DMS153 treated with DMSO at 0.1 percent for 48 hours (cell line): ENCODE measurements around the gene KCNIP3.

Experiments
- DNase-seq: peaks from one replicate; lab custom pipeline; 2025; ENCODE audit not compliant: unreplicated experiment; lab: John Stamatoyannopoulos, UW

KCNIP3 gene

GRCh38 chr2:95274291-95275150 lies 22.6 kb upstream of the KCNIP3 start, which contains the start of gene PROM2:
PROM2 (plus strand) TSS chr2:95274449; CDS start chr2:95274586, 137 bp downstream.
- DNase-seq, result peak; percentile 14

- DNase-seq, result no peak
Observed at GRCh38 chr2:95275151-95275515, 22.0 kb upstream of the KCNIP3 start.

GRCh38 chr2:95275601-95276243 lies 21.4 kb upstream of the KCNIP3 start:
- DNase-seq, result no peak

GRCh38 chr2:95276244-95276887 lies 20.8 kb upstream of the KCNIP3 start:
- DNase-seq, result no peak

GRCh38 chr2:95276888-95277245 lies 20.3 kb upstream of the KCNIP3 start:
- no peak for DNase-seq

- no peak for DNase-seq
Observed at GRCh38 chr2:95277246-95277906, 19.8 kb upstream of the KCNIP3 start.

GRCh38 chr2:95278051-95278471 lies 19.1 kb upstream of the KCNIP3 start:
- DNase-seq, result no peak

- DNase-seq, result no peak
Observed at GRCh38 chr2:95278637-95279225, 18.4 kb upstream of the KCNIP3 start.

GRCh38 chr2:95279435-95280035 lies 17.6 kb upstream of the KCNIP3 start:
- no peak for DNase-seq

- no peak for DNase-seq
Observed at GRCh38 chr2:95281071-95281470, 16.1 kb upstream of the KCNIP3 start.

- DNase-seq, result no peak
Observed at GRCh38 chr2:95281786-95282185, 15.4 kb upstream of the KCNIP3 start.

GRCh38 chr2:95282458-95282857 lies 14.7 kb upstream of the KCNIP3 start:
- no peak for DNase-seq

- DNase-seq, result no peak
Observed at GRCh38 chr2:95283562-95283961, 13.6 kb upstream of the KCNIP3 start.

- no peak for DNase-seq
Observed at GRCh38 chr2:95284886-95285541, 12.1 kb upstream of the KCNIP3 start.

GRCh38 chr2:95285542-95285932 lies 11.6 kb upstream of the KCNIP3 start:
- DNase-seq, result no peak

- DNase-seq, result no peak
Observed at GRCh38 chr2:95287336-95287735, 9.8 kb upstream of the KCNIP3 start.

- no peak for DNase-seq
Observed at GRCh38 chr2:95287806-95288205, 9.3 kb upstream of the KCNIP3 start.

- no peak for DNase-seq
Observed at GRCh38 chr2:95289253-95289652, 7.9 kb upstream of the KCNIP3 start.

GRCh38 chr2:95291222-95291621 lies 5.9 kb upstream of the KCNIP3 start:
- DNase-seq, result no peak

- no peak for DNase-seq
Observed at GRCh38 chr2:95292623-95293260, 4.4 kb upstream of the KCNIP3 start.
